ENCODE results near the gene RAB6C.
"Not testable (repeated sequence)": the region's sequence is repeated elsewhere in the genome, so short reads cannot be mapped to it uniquely, and the experiment has no call there.

RAB6C gene

DNA sequence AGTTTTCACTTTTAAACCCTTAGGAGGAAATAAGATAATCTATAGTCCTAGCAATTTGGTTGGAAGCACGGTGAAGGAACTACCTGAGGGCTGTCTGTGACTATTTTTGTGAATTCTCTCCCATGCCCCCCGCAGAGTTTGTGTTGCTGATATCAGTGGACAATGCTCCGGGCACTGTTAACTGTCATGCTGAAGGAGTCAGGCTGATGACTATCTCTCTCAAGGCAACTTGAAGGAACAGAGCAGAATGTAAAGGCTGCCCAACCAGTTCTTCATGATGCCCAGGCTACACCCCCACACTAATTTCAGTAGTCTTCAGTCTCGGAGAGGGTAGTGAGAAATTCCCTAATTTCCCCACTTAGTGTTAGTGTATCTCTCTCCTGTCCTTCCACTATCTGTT, 21.6 kb upstream of the RAB6C start:
- TF ChIP-seq, protein P1, sequence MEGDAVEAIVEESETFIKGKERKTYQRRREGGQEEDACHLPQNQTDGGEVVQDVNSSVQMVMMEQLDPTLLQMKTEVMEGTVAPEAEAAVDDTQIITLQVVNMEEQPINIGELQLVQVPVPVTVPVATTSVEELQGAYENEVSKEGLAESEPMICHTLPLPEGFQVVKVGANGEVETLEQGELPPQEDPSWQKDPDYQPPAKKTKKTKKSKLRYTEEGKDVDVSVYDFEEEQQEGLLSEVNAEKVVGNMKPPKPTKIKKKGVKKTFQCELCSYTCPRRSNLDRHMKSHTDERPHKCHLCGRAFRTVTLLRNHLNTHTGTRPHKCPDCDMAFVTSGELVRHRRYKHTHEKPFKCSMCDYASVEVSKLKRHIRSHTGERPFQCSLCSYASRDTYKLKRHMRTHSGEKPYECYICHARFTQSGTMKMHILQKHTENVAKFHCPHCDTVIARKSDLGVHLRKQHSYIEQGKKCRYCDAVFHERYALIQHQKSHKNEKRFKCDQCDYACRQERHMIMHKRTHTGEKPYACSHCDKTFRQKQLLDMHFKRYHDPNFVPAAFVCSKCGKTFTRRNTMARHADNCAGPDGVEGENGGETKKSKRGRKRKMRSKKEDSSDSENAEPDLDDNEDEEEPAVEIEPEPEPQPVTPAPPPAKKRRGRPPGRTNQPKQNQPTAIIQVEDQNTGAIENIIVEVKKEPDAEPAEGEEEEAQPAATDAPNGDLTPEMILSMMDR (conservative IDR thresholded peaks at IDR 0.05; ENCODE audit: low read depth, low read length), result no peak
- no peak overlapping the region for H3K4me3 ChIP-seq (ENCODE audit: low read depth, low read length)
- DNase-seq (ENCODE audit: low read depth), result no peak

- not testable (repeated sequence) for DNase-seq (ENCODE audit: low read depth)
Observed at GRCh38 chr2:129958736-129959135, 20.7 kb upstream of the RAB6C start.

DNA sequence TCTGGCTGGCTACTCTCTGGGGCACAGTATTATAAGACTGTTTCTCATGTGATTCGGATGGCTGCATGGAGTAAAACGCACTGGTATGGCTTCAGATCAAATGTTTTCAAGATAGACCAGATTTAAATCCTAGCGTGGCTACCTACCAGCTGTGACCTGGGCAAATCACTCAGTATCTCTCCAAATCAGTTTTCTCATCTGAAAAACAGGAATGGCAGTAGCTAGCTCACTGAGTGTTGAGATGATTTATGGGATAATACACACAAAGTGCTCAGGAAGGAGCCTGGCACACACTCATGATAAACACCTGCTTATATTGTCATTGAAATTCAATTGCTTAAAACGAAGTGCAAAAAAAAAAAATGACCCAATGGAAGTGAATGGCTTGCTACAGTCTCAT, 10.9 kb upstream of the RAB6C start:
- H3K4me3 ChIP-seq (ENCODE audit: low read depth, low read length); DNase-seq (ENCODE audit: low read depth): not testable (repeated sequence)

More at GRCh38 chr2:129958736-129959135, 20.7 kb upstream of the RAB6C start:
- not testable (repeated sequence) for H3K4me3 ChIP-seq (ENCODE audit: low read depth, low read length)

GRCh38 chr2:129975016-129975774, 4.3 kb upstream of the RAB6C start:
- no peak for DNase-seq (ENCODE audit: low read depth)
- TF ChIP-seq, protein P1 (conservative IDR thresholded peaks at IDR 0.05; ENCODE audit: low read depth, low read length), result no peak
- H3K4me3 ChIP-seq (ENCODE audit: low read depth, low read length), result no peak overlapping the region

GRCh38 chr2:129976969-129977368, 2.5 kb upstream of the RAB6C start:
- not testable (repeated sequence) for H3K4me3 ChIP-seq (ENCODE audit: low read depth, low read length); DNase-seq (ENCODE audit: low read depth)

GRCh38 chr2:129977986-129978385, 1.5 kb upstream of the RAB6C start:
- DNase-seq (ENCODE audit: low read depth), result no peak
- TF ChIP-seq, protein P1 (conservative IDR thresholded peaks at IDR 0.05; ENCODE audit: low read depth, low read length), result no peak
- no peak overlapping the region for H3K4me3 ChIP-seq (ENCODE audit: low read depth, low read length)

DNA sequence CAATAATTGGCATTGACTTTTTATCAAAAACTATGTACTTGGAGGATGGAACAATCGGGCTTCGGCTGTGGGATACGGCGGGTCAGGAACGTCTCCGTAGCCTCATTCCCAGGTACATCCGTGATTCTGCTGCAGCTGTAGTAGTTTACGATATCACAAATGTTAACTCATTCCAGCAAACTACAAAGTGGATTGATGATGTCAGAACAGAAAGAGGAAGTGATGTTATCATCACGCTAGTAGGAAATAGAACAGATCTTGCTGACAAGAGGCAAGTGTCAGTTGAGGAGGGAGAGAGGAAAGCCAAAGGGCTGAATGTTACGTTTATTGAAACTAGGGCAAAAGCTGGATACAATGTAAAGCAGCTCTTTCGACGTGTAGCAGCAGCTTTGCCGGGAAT, 780 bp downstream of the RAB6C start:
- DNase-seq (ENCODE audit: low read depth); H3K4me3 ChIP-seq (ENCODE audit: low read depth, low read length): not testable (repeated sequence)

DNA sequence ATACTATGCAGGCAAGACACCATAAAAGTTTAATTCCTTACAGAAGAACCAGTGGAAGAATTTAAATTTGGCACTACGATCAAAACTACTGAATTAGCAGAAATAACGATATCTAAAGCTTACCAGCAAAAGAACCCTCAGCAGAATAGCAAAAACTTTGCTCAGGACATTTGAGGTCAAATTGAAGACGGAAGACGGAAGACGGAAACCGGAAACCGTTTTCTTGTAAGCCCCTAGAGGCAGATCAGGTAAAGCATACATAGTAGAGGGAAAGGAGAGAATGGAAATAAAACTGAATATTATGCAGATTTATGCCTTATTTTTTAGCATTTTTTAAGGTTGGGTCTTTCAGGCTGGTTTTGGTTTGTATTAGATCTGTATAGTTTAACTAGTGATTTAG, 2.2 kb downstream of the RAB6C start:
- H3K4me3 ChIP-seq (ENCODE audit: low read depth, low read length), result not testable (repeated sequence)
- DNase-seq (ENCODE audit: low read depth), result peak; percentile 1

GRCh38 chr2:129984426-129984825, 5.0 kb downstream of the RAB6C start:
- H3K4me3 ChIP-seq (ENCODE audit: low read depth, low read length), result no peak overlapping the region
- DNase-seq (ENCODE audit: low read depth), result no peak
- TF ChIP-seq, protein P1 (conservative IDR thresholded peaks at IDR 0.05; ENCODE audit: low read depth, low read length), result no peak

- DNase-seq (ENCODE audit: low read depth); H3K4me3 ChIP-seq (ENCODE audit: low read depth, low read length): not testable (repeated sequence)
Observed at GRCh38 chr2:129992415-129993006, 13.0 kb downstream of the RAB6C start.

- not testable (repeated sequence) for DNase-seq (ENCODE audit: low read depth); H3K4me3 ChIP-seq (ENCODE audit: low read depth, low read length)
Observed at GRCh38 chr2:129993151-129993550, 13.7 kb downstream of the RAB6C start.

DNA sequence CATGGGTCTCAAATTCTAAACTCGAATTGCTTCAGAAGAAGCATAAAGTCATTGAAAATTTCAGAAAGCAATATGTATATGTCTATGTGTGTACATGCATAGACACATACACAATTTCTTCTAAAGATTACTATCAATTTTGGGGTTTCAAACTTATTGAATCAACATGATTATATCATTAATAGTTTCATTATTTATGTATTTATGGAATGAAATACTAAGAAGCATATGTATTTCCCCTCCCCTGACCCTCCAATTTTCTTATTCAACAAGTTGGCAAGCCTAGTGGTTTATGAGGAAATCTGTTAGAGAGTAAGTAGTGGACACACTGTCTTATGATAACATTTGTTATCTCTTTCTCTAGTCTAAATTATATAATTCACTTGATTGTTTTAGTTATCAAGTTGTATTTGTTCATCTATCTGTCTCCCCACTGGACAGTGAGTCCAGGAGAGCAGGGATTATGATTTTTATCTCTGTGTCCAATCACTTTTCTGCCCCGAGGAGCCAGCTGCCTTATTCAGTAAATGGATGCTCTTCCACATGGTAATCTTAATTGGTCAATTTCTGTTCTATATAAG, 17.3 kb downstream of the RAB6C start:
- H3K4me3 ChIP-seq (ENCODE audit: low read depth, low read length); DNase-seq (ENCODE audit: low read depth): not testable (repeated sequence)

DNA sequence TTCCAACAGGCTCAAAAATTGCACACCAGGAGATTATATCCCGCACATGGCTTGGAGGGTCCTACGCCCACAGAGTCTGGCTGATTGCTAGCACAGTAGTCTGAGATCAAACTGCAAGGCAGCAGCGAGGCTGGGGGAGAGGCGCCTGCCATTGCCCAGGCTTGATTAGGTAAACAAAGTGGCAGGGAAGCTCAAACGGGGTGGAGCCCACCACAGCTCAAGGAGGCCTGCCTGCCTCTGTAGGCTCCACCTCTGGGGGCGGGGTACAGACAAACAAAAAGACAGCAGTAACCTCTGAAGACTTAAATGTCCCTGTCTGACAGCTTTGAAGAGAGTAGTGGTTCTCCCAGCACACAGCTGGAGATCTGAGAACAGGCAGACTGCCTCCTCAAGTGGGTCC, 19.3 kb downstream of the RAB6C start:
- not testable (repeated sequence) for H3K4me3 ChIP-seq (ENCODE audit: low read depth, low read length); DNase-seq (ENCODE audit: low read depth)

GRCh38 chr2:130005862-130006261, 26.4 kb downstream of the RAB6C start:
- not testable (repeated sequence) for H3K4me3 ChIP-seq (ENCODE audit: low read depth, low read length); DNase-seq (ENCODE audit: low read depth)
